GM19467 (cell line): ENCODE results near the gene SCYGR4.
"Not testable (repeated sequence)": the region's sequence is repeated elsewhere in the genome, so short reads cannot be mapped to it uniquely, and the experiment has no call there.

Experiments
- ATAC-seq: cut with Tn5 transposase; IDR thresholded peaks from one replicate; pipeline ENCODE4 v1.9.1; 2021; ENCODE audit warnings: mild to moderate bottlenecking, moderate library complexity; ENCODE audit not compliant: unreplicated experiment

Gene SCYGR4

GRCh38 chr2:227617316-227618230 lies at the start of gene SCYGR4:
Gene SCYGR4 (plus strand): TSS chr2:227617498. CDS start chr2:227617498, 0 bp downstream.
- ATAC-seq: no peak

GRCh38 chr2:227568852-227569169 lies 48.5 kb upstream of the SCYGR4 start:
- no peak for ATAC-seq

GRCh38 chr2:227570615-227571014 lies 46.7 kb upstream of the SCYGR4 start:
- ATAC-seq: no peak

- no peak for ATAC-seq
Observed at GRCh38 chr2:227576110-227576509, 41.2 kb upstream of the SCYGR4 start.

GRCh38 chr2:227576812-227577211 lies 40.5 kb upstream of the SCYGR4 start:
- no peak for ATAC-seq

- no peak for ATAC-seq
Observed at GRCh38 chr2:227577555-227577954, 39.7 kb upstream of the SCYGR4 start.

- ATAC-seq: no peak
Observed at GRCh38 chr2:227578642-227579041, 38.7 kb upstream of the SCYGR4 start.

- ATAC-seq: no peak
Observed at GRCh38 chr2:227579791-227580190, 37.5 kb upstream of the SCYGR4 start.

GRCh38 chr2:227582369-227582768 lies 34.9 kb upstream of the SCYGR4 start:
- ATAC-seq: no peak

GRCh38 chr2:227592694-227593387 lies 24.5 kb upstream of the SCYGR4 start:
- ATAC-seq: peak; percentile 87

GRCh38 chr2:227595797-227596196 lies 21.5 kb upstream of the SCYGR4 start:
- ATAC-seq: no peak

- ATAC-seq: no peak
Observed at GRCh38 chr2:227597036-227597435, 20.3 kb upstream of the SCYGR4 start.

GRCh38 chr2:227597998-227598397 lies 19.3 kb upstream of the SCYGR4 start:
- ATAC-seq: no peak

GRCh38 chr2:227598835-227599503 lies 18.3 kb upstream of the SCYGR4 start, which contains the start of gene SCYGR2:
Gene SCYGR2 (plus strand): TSS chr2:227598893. CDS start chr2:227598893, 0 bp downstream.
- not testable (repeated sequence) for ATAC-seq

- no peak for ATAC-seq
Observed at GRCh38 chr2:227602358-227602757, 14.9 kb upstream of the SCYGR4 start.

- no peak for ATAC-seq
Observed at GRCh38 chr2:227606476-227606875, 10.8 kb upstream of the SCYGR4 start.

GRCh38 chr2:227607941-227608340 lies 9.4 kb upstream of the SCYGR4 start:
- no peak for ATAC-seq

GRCh38 chr2:227608561-227609338 lies 8.5 kb upstream of the SCYGR4 start:
- no peak for ATAC-seq

GRCh38 chr2:227610123-227610522 lies 7.2 kb upstream of the SCYGR4 start:
- ATAC-seq: no peak

GRCh38 chr2:227612546-227613271 lies 4.6 kb upstream of the SCYGR4 start:
- ATAC-seq: no peak
